HG03342 (cell line): ENCODE results near the gene SLC38A3.
"Not testable (repeated sequence)": the region's sequence is repeated elsewhere in the genome, so short reads cannot be mapped to it uniquely, and the experiment has no call there.

ENCODE experiments used
- ATAC-seq: cut with Tn5 transposase; IDR thresholded peaks from one replicate; pipeline ENCODE4 v1.9.1; 2021; ENCODE audit warnings: mild to moderate bottlenecking, moderate library complexity; ENCODE audit not compliant: unreplicated experiment

Gene SLC38A3

GRCh38 chr3:50229490-50229889, 24.4 kb downstream of the SLC38A3 start:
- no peak for ATAC-seq

GRCh38 chr3:50230104-50230793, 25.2 kb downstream of the SLC38A3 start:
- no peak for ATAC-seq

- ATAC-seq, result no peak
Observed at GRCh38 chr3:50230794-50231125, 25.7 kb downstream of the SLC38A3 start.

- ATAC-seq, result no peak
Observed at GRCh38 chr3:50231581-50231980, 26.5 kb downstream of the SLC38A3 start.

- ATAC-seq, result no peak
Observed at GRCh38 chr3:50232303-50232702, 27.2 kb downstream of the SLC38A3 start.

GRCh38 chr3:50233176-50233575, 28.1 kb downstream of the SLC38A3 start:
- no peak for ATAC-seq

GRCh38 chr3:50235716-50236483, 30.8 kb downstream of the SLC38A3 start, which contains the start of gene GNAI2:
GNAI2 (plus strand) TSS chr3:50236204; CDS start chr3:50236336, 132 bp downstream.
- ATAC-seq, result peak; percentile 91

- no peak for ATAC-seq
Observed at GRCh38 chr3:50236484-50237132, 31.5 kb downstream of the SLC38A3 start.

GRCh38 chr3:50237133-50237651, 32.1 kb downstream of the SLC38A3 start:
- no peak for ATAC-seq

GRCh38 chr3:50237754-50238548, 32.9 kb downstream of the SLC38A3 start:
- peak; percentile 27 for ATAC-seq

GRCh38 chr3:50238549-50239026, 33.5 kb downstream of the SLC38A3 start:
- ATAC-seq, result no peak

- no peak for ATAC-seq
Observed at GRCh38 chr3:50239649-50240048, 34.6 kb downstream of the SLC38A3 start.

GRCh38 chr3:50241163-50241562, 36.1 kb downstream of the SLC38A3 start:
- ATAC-seq, result no peak

GRCh38 chr3:50241713-50242380, 36.8 kb downstream of the SLC38A3 start:
- ATAC-seq, result no peak

GRCh38 chr3:50242381-50242770, 37.3 kb downstream of the SLC38A3 start:
- ATAC-seq, result no peak

- ATAC-seq, result no peak
Observed at GRCh38 chr3:50242851-50243542, 37.9 kb downstream of the SLC38A3 start.

- no peak for ATAC-seq
Observed at GRCh38 chr3:50243543-50243895, 38.4 kb downstream of the SLC38A3 start.

GRCh38 chr3:50244813-50245212, 39.7 kb downstream of the SLC38A3 start:
- ATAC-seq, result not testable (repeated sequence)

- ATAC-seq, result no peak
Observed at GRCh38 chr3:50245251-50245745, 40.2 kb downstream of the SLC38A3 start.
